ENCODE data around the gene HIVEP1.
A peak's percentile ranks its signal among the peaks of the same experiment; 100 is the strongest.
"Not testable (repeated sequence)": the region's sequence is repeated elsewhere in the genome, so short reads cannot be mapped to it uniquely, and the experiment has no call there.

Gene HIVEP1

GRCh38 chr6:12118607-12119006 lies 106.5 kb downstream of the HIVEP1 start:
- DNase-seq (ENCODE audit: low read depth), result no peak

- no peak for DNase-seq (ENCODE audit: low read depth)
These were observed 107.0 kb downstream of the HIVEP1 start for GRCh38 chr6:12119085-12119588.

GRCh38 chr6:12125396-12125795 lies 113.3 kb downstream of the HIVEP1 start:
- no peak for DNase-seq (ENCODE audit: low read depth)

GRCh38 chr6:12126051-12126450 lies 113.9 kb downstream of the HIVEP1 start:
- no peak for DNase-seq (ENCODE audit: low read depth)

GRCh38 chr6:12129523-12129922 lies 117.4 kb downstream of the HIVEP1 start:
- no peak for DNase-seq (ENCODE audit: low read depth)

GRCh38 chr6:12132351-12133222 lies 120.5 kb downstream of the HIVEP1 start:
- no peak for DNase-seq (ENCODE audit: low read depth)

GRCh38 chr6:12134581-12134980 lies 122.5 kb downstream of the HIVEP1 start:
- no peak for DNase-seq (ENCODE audit: low read depth)

- no peak for DNase-seq (ENCODE audit: low read depth)
These were observed 122.9 kb downstream of the HIVEP1 start for GRCh38 chr6:12134991-12135390.

GRCh38 chr6:12136905-12137304 lies 124.8 kb downstream of the HIVEP1 start:
- DNase-seq (ENCODE audit: low read depth), result no peak

- DNase-seq (ENCODE audit: low read depth), result no peak
These were observed 125.4 kb downstream of the HIVEP1 start for GRCh38 chr6:12137480-12137879.

GRCh38 chr6:12138381-12138780 lies 126.3 kb downstream of the HIVEP1 start:
- DNase-seq (ENCODE audit: low read depth), result no peak

- no peak for DNase-seq (ENCODE audit: low read depth)
These were observed 126.8 kb downstream of the HIVEP1 start for GRCh38 chr6:12138936-12139335.

- no peak for DNase-seq (ENCODE audit: low read depth)
These were observed 135.6 kb downstream of the HIVEP1 start for GRCh38 chr6:12147557-12148316.

GRCh38 chr6:12148317-12148801 lies 136.2 kb downstream of the HIVEP1 start:
- no peak for DNase-seq (ENCODE audit: low read depth)

GRCh38 chr6:12148841-12149240 lies 136.7 kb downstream of the HIVEP1 start:
- no peak for DNase-seq (ENCODE audit: low read depth)

GRCh38 chr6:12149944-12150510 lies 137.9 kb downstream of the HIVEP1 start:
- no peak for DNase-seq (ENCODE audit: low read depth)

GRCh38 chr6:12150812-12151432 lies 138.8 kb downstream of the HIVEP1 start:
- DNase-seq (ENCODE audit: low read depth), result peak; percentile 13

- DNase-seq (ENCODE audit: low read depth), result no peak
These were observed 139.3 kb downstream of the HIVEP1 start for GRCh38 chr6:12151433-12151820.

- DNase-seq (ENCODE audit: low read depth), result no peak
These were observed 140.2 kb downstream of the HIVEP1 start for GRCh38 chr6:12152023-12152970.

GRCh38 chr6:12155769-12156168 lies 143.7 kb downstream of the HIVEP1 start:
- not testable (repeated sequence) for DNase-seq (ENCODE audit: low read depth)
